GM12874 (cell line): Measurements from ENCODE around the gene PLAGL1.

Experiments
- CTCF ChIP-seq: IDR thresholded peaks from 2 replicates; pipeline ENCODE4 v1.5.1; 2011; ENCODE audit warnings: low read depth, mild to moderate bottlenecking, control low read depth, low read length, moderate library complexity; ENCODE audit not compliant: insufficient read depth

PLAGL1 gene

GRCh38 chr6:143958839-143959399, 49.1 kb downstream of the PLAGL1 start:
- no peak for TF ChIP-seq CTCF

GRCh38 chr6:143957679-143958274, 50.3 kb downstream of the PLAGL1 start:
- TF ChIP-seq CTCF = no peak

GRCh38 chr6:143955971-143956370, 52.1 kb downstream of the PLAGL1 start:
- no peak for TF ChIP-seq CTCF

GRCh38 chr6:143953922-143954321, 54.1 kb downstream of the PLAGL1 start:
- TF ChIP-seq CTCF = no peak

- no peak for TF ChIP-seq CTCF
Measured at GRCh38 chr6:143952947-143953701, 54.9 kb downstream of the PLAGL1 start.

- TF ChIP-seq CTCF = no peak
Measured at GRCh38 chr6:143952060-143952778, 55.8 kb downstream of the PLAGL1 start.

- no peak for TF ChIP-seq CTCF
Measured at GRCh38 chr6:143950875-143951274, 57.2 kb downstream of the PLAGL1 start.
